CD8-positive, alpha-beta memory T cell (primary cell): ENCODE measurements around the gene NRG4. TPM values are rescaled to one million over a fixed set of nuclear protein-coding genes. Genes with fewer than 3 reads are reported as not detected.

Source experiments
- CTCF ChIA-PET: fragments of 350-600 bp; sonication (Branson Sonifier 250); formaldehyde crosslinking; loops from one replicate; lab custom pipeline; 2021; ENCODE audit warnings: antibody characterized with exemption; lab: Charles Lee
- POLR2A ChIA-PET: fragments of 350-600 bp; sonication (Branson Sonifier 250); formaldehyde crosslinking; loops from one replicate; lab custom pipeline; 2021; ENCODE audit warnings: antibody characterized with exemption; lab: Charles Lee
- DNase-seq, 5 donors: peaks; one replicate each; pipeline versions ENCODE4 v3.0.0 to v3.0.0-alpha.2; 2020 to 2022; ENCODE audit warnings: mixed read lengths in 1 of 5
- H3K27ac ChIP-seq: one replicate; pipeline ENCODE4 v1.7.0; 2013; ENCODE audit warnings: low read depth, mild to moderate bottlenecking, low read length, moderate library complexity
- H3K27me3 ChIP-seq: 2 replicates; pipeline ENCODE4 v1.7.0; 2013; ENCODE audit warnings: low read length, mild to moderate bottlenecking; ENCODE audit not compliant: insufficient read depth, poor library complexity, severe bottlenecking
- H3K36me3 ChIP-seq: 2 replicates; pipeline ENCODE4 v1.7.0; 2013; ENCODE audit warnings: mild to moderate bottlenecking, low read length, moderate library complexity; ENCODE audit not compliant: insufficient read depth
- H3K4me1 ChIP-seq: 2 replicates; pipeline ENCODE4 v1.7.0; 2013; ENCODE audit warnings: mild to moderate bottlenecking, low read length, moderate library complexity; ENCODE audit not compliant: insufficient read depth
- H3K4me3 ChIP-seq: 2 replicates; pipeline ENCODE4 v1.7.0; 2013; ENCODE audit warnings: mild to moderate bottlenecking, low read length
- H3K9me3 ChIP-seq: 2 replicates; pipeline ENCODE4 v1.7.0; 2013; ENCODE audit warnings: mild to moderate bottlenecking, low read length
- H3K27ac Mint-ChIP-seq, 8 donors: one replicate each; pipeline ENCODE4 v1.8.0; 2020 to 2021; ENCODE audit warnings: mixed read lengths in 8 of 8, mild to moderate bottlenecking in 6 of 8, inconsistent platforms in 3 of 8, moderate library complexity in 3 of 8
- H3K27me3 Mint-ChIP-seq, 2 donors: one replicate each; pipeline ENCODE4 v1.8.0; 2020 to 2021; ENCODE audit warnings: mixed read lengths in 2 of 2, mild to moderate bottlenecking in 1 of 2, moderate library complexity in 1 of 2
- H3K36me3 Mint-ChIP-seq, 3 donors: one replicate each; pipeline ENCODE4 v1.8.0; 2020 to 2021; ENCODE audit warnings: mixed read lengths in 3 of 3, inconsistent platforms in 1 of 3, mild to moderate bottlenecking in 1 of 3
- H3K4me1 Mint-ChIP-seq, 3 donors: one replicate each; pipeline ENCODE4 v1.8.0; 2020 to 2021; ENCODE audit warnings: mixed read lengths in 3 of 3, inconsistent platforms in 1 of 3, mild to moderate bottlenecking in 1 of 3
- H3K4me3 Mint-ChIP-seq, 7 donors: one replicate each; pipeline ENCODE4 v1.8.0; 2020 to 2021; ENCODE audit warnings: mixed read lengths in 7 of 7, mild to moderate bottlenecking in 6 of 7, moderate library complexity in 4 of 7, inconsistent platforms in 2 of 7
- H3K9me3 Mint-ChIP-seq, 5 donors: one replicate each; pipeline ENCODE4 v1.8.0; 2020 to 2022; ENCODE audit warnings: mixed read lengths in 5 of 5, mild to moderate bottlenecking in 3 of 5, moderate library complexity in 2 of 5, inconsistent platforms in 1 of 5
- polyA plus RNA-seq: library from polyadenylated mRNA; unstranded; fragments of 300-500 nt; fragmentation: Illumina TruSeq; gene quantifications from one replicate; pipeline ENCODE4 v1.2.3, GENCODE V29; 2021
- total RNA-seq, 2 experiments: library from RNA; stranded (reverse); gene quantifications; one replicate each; pipeline ENCODE4 v1.2.3, GENCODE V29; 2021

NRG4 gene
- total and polyA plus RNA-seq, 3 experiments from 2014 or later: not detected

DNA sequence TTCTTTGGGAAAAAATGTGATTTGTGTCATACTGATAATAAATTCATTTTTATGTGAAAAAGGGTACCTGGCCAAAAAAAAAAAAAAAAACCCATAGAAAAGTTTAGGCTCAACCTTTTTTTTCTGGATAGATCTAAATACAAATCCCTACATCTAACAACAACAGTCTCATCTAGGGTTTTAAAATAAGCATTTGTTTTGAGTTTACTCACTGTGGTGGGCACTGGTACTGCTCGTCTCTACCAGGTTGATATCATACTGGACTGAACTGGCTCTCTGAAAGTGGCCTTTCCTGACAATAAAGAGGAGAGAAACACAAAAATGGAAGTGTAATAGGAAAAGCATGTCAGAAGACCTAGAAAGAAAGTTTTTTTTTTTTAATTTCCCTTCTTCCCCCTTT, 56.5 kb downstream of the NRG4 start:
- Mint-ChIP-seq H3K9me3 (no peaks in the 10 kb centered on the region), H3K36me3 (no peaks in the 10 kb centered on the region), H3K27ac (no peak overlapping the region), H3K27me3 (peaks cover 23 to 71% of the 10 kb centered on the region in 2 donors), H3K4me3 (no peak overlapping the region), H3K4me1 (peaks cover 4 to 6% (median 5%) of the 10 kb centered on the region in 3 donors)
- no peak overlapping the region for H3K27ac ChIP-seq
- no peaks in the 10 kb centered on the region for H3K27me3 ChIP-seq
- ChIA-PET CTCF (no interaction called here), POLR2A (no interaction called here)
- H3K4me1 ChIP-seq: no peaks in the 10 kb centered on the region
- H3K9me3 ChIP-seq: no peaks in the 10 kb centered on the region
- H3K36me3 ChIP-seq: no peaks in the 10 kb centered on the region
- no peak for DNase-seq
- H3K4me3 ChIP-seq: no peak overlapping the region

DNA sequence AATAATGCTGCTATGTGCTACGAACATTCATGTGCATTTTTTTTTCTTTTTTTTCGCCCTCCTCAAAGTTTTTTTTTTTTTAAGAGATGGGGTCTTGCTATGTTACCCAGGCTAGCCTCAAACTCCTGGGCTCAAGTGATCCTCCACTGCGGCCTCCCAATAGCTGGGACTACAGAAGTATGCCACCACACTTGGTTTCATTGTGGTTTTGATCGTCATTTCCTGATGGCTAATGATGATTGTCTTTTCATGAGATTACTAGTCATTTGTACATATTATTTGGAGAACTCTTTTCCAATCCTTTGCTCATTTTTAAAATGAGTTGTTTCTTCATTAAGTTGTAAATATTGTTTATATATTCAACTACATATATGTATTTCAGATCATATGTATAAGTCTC, 59.7 kb downstream of the NRG4 start:
- Histone ChIP-seq H3K27me3 (no peaks in the 10 kb centered on the region), H3K36me3 (no peaks in the 10 kb centered on the region), H3K4me3 (no peak overlapping the region), H3K27ac (no peak overlapping the region), H3K4me1 (no peaks in the 10 kb centered on the region), H3K9me3 (no peaks in the 10 kb centered on the region)
- peaks cover 4 to 6% (median 5%) of the 10 kb centered on the region in 3 donors for H3K4me1 Mint-ChIP-seq
- POLR2A ChIA-PET: no interaction called here
- CTCF ChIA-PET: no interaction called here
- H3K27ac Mint-ChIP-seq: no peak overlapping the region
- H3K36me3 Mint-ChIP-seq: no peaks in the 10 kb centered on the region
- no peak overlapping the region for H3K4me3 Mint-ChIP-seq
- H3K27me3 Mint-ChIP-seq: peaks cover 28 to 65% of the 10 kb centered on the region in 2 donors
- H3K9me3 Mint-ChIP-seq: no peaks in the 10 kb centered on the region
- no peak for DNase-seq

DNA sequence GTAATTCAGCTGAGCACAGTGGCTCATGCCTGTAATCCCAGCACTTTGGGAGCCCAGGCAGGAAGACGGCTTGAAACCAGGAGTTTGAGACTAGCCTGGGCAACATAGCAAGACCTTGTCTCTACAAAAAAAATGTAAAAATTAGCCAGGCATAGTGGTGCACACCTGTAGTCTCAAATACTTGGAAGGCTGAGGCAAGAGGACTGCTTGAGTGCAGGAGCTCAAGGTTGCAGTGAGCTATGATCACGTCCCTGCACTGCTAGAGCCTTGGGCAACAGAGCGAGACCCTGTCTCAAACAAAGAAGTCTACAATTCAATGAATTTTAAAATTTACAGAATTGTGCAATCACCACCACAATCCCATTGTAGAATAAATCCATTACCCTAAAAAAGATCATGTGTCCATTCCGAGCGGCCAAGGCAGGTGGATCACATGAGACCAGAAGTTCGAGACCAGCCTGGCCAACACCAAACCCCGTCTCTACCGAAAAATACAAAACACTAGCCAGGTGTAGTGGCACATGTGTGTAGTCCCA, 63.4 kb downstream of the NRG4 start:
- Mint-ChIP-seq H3K27me3 (peaks cover 30 to 56% of the 10 kb centered on the region in 2 donors), H3K36me3 (no peaks in the 10 kb centered on the region), H3K9me3 (peaks cover 0 to 1% (median 0%) of the 10 kb centered on the region in 5 donors), H3K4me3 (no peak overlapping the region), H3K27ac (no peak overlapping the region), H3K4me1 (peaks cover 4 to 6% (median 5%) of the 10 kb centered on the region in 3 donors)
- POLR2A ChIA-PET: no interaction called here
- no peaks in the 10 kb centered on the region for H3K36me3 ChIP-seq
- CTCF ChIA-PET: no interaction called here
- DNase-seq: no peak
- no peak overlapping the region for H3K4me3 ChIP-seq
- no peaks in the 10 kb centered on the region for H3K27me3 ChIP-seq
- no peaks in the 10 kb centered on the region for H3K9me3 ChIP-seq
- no peaks in the 10 kb centered on the region for H3K4me1 ChIP-seq
- H3K27ac ChIP-seq: no peak overlapping the region

DNA sequence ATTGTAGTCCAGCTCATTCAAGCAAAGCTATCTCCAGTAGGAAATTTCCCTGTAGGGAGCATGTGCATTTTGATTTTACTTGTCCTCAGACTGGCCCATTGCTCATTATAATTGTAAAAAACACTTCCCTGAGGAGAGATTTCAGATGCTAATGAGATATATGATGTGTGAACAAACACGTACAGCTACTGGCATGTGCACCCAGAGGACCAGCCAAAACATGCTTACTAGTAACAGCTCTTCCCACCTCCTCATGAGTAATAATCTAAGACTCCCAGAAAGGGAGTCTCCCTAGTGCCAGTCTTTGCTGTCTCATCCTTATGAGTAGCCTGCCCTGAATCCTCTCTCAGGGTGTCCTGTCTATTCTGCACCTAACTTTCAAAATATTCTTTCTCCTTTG, 65.1 kb downstream of the NRG4 start:
- Histone ChIP-seq H3K27me3 (no peaks in the 10 kb centered on the region), H3K4me1 (no peaks in the 10 kb centered on the region), H3K36me3 (no peaks in the 10 kb centered on the region), H3K4me3 (no peak overlapping the region), H3K9me3 (no peaks in the 10 kb centered on the region), H3K27ac (no peak overlapping the region)
- ChIA-PET CTCF (no interaction called here), POLR2A (no interaction called here)
- Mint-ChIP-seq H3K27ac (no peak overlapping the region), H3K27me3 (peaks cover 22 to 42% of the 10 kb centered on the region in 2 donors), H3K4me3 (no peak overlapping the region), H3K4me1 (no peaks in the 10 kb centered on the region), H3K9me3 (peaks cover 0 to 1% (median 0%) of the 10 kb centered on the region in 5 donors), H3K36me3 (no peaks in the 10 kb centered on the region)
- no peak for DNase-seq

GRCh38 chr15:75945953-75946352, 66.3 kb downstream of the NRG4 start:
- Mint-ChIP-seq H3K4me3 (no peak overlapping the region), H3K9me3 (peaks cover 0 to 1% (median 0%) of the 10 kb centered on the region in 5 donors), H3K36me3 (no peaks in the 10 kb centered on the region), H3K27me3 (peaks cover 18 to 33% of the 10 kb centered on the region in 2 donors), H3K27ac (no peak overlapping the region), H3K4me1 (no peaks in the 10 kb centered on the region)
- Histone ChIP-seq H3K4me3 (no peak overlapping the region), H3K36me3 (no peaks in the 10 kb centered on the region), H3K4me1 (no peaks in the 10 kb centered on the region), H3K27me3 (no peaks in the 10 kb centered on the region), H3K27ac (no peak overlapping the region), H3K9me3 (no peaks in the 10 kb centered on the region)
- CTCF ChIA-PET: no interaction called here
- POLR2A ChIA-PET: no interaction called here
- DNase-seq: no peak

- POLR2A ChIA-PET: no interaction called here
- Histone ChIP-seq H3K4me1 (no peaks in the 10 kb centered on the region), H3K36me3 (no peaks in the 10 kb centered on the region), H3K4me3 (no peak overlapping the region), H3K9me3 (no peaks in the 10 kb centered on the region), H3K27me3 (no peaks in the 10 kb centered on the region), H3K27ac (no peak overlapping the region)
- peaks cover 9 to 24% of the 10 kb centered on the region in 2 donors for H3K27me3 Mint-ChIP-seq
- H3K4me3 Mint-ChIP-seq: no peak overlapping the region
- CTCF ChIA-PET: no interaction called here
- H3K36me3 Mint-ChIP-seq: peaks cover 0 to under 1% (median 0%) of the 10 kb centered on the region in 3 donors
- no peak for DNase-seq
- H3K9me3 Mint-ChIP-seq: peaks cover 0 to 6% (median 2%) of the 10 kb centered on the region in 5 donors
- no peak overlapping the region for H3K27ac Mint-ChIP-seq
- no peaks in the 10 kb centered on the region for H3K4me1 Mint-ChIP-seq
Observed at GRCh38 chr15:75943713-75944215, 68.5 kb downstream of the NRG4 start.

GRCh38 chr15:75943246-75943645, 69.0 kb downstream of the NRG4 start:
- Mint-ChIP-seq H3K4me3 (no peak overlapping the region), H3K36me3 (peaks cover 4 to 6% (median 5%) of the 10 kb centered on the region in 3 donors), H3K4me1 (no peaks in the 10 kb centered on the region), H3K27me3 (peaks cover 9 to 20% of the 10 kb centered on the region in 2 donors), H3K9me3 (peaks cover 0 to 8% (median 6%) of the 10 kb centered on the region in 5 donors), H3K27ac (no peak overlapping the region)
- no peak for DNase-seq
- no peaks in the 10 kb centered on the region for H3K9me3 ChIP-seq
- no peak overlapping the region for H3K4me3 ChIP-seq
- ChIA-PET CTCF (no interaction called here), POLR2A (no interaction called here)
- H3K27ac ChIP-seq: no peak overlapping the region
- no peaks in the 10 kb centered on the region for H3K27me3 ChIP-seq
- H3K4me1 ChIP-seq: no peaks in the 10 kb centered on the region
- H3K36me3 ChIP-seq: no peaks in the 10 kb centered on the region

DNA sequence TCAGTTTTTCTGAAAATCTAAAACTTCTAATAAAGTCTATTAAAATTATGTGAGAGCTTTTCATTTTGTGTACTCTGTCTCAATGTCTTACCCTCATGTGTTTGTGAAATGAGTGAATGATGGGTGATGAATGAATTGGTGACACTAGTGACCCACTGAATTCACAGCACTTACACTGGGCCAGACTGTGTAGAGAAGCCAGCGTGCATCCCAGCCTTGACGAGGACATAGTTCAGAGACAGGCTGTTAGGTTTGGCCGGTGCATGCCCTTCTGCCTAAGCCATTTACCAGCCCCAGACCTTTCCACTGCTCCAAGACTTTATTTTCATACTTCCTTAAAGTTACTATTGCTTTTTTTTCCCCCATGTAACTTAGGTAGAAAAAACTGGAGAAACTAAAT, 69.8 kb downstream of the NRG4 start:
- Mint-ChIP-seq H3K27me3 (peaks cover 6 to 14% of the 10 kb centered on the region in 2 donors), H3K9me3 (peaks cover 0 to 10% (median 8%) of the 10 kb centered on the region in 5 donors), H3K4me1 (no peaks in the 10 kb centered on the region), H3K27ac (no peak overlapping the region), H3K36me3 (peaks cover 7 to 14% (median 10%) of the 10 kb centered on the region in 3 donors), H3K4me3 (no peak overlapping the region)
- Histone ChIP-seq H3K9me3 (no peaks in the 10 kb centered on the region), H3K36me3 (no peaks in the 10 kb centered on the region), H3K27ac (no peak overlapping the region), H3K4me1 (no peaks in the 10 kb centered on the region), H3K4me3 (no peak overlapping the region), H3K27me3 (no peaks in the 10 kb centered on the region)
- ChIA-PET CTCF (no interaction called here), POLR2A (no interaction called here)
- DNase-seq: no peak
